GM12801 (cell line): ENCODE results near the gene COL16A1.

ENCODE experiments used
- TF ChIP-seq, protein P1 (sequence below): IDR thresholded peaks from one replicate; pipeline ENCODE4 v1.5.1; 2011; ENCODE audit warnings: control low read depth; ENCODE audit not compliant: insufficient read length; ENCODE audit errors: extremely low read depth

The COL16A1 gene

DNA sequence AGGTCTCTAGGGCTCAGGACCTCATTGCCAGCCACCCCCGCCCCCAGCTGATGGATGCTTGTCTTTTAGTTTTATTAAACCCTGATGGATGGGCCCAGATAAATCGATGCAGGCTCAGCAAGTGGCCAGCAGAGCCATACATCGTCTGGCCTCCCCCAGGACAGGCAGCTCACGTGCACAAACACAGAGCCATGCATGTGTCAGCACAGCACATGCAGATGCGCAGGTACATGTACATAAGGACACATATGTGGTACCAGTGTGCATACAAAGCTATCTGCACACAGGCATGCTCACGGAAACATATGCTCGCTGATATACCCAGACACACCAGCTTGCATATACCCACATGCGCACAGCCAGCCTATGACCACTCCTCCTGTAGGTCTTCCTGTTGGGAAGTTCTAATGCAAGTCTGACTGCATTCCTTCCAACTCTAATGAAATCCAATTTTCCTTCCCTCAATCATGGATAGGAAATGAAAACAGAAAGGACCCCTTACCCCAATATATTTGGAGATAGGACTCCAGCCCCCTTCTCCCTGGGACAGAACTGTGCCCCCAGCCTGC, 897 bp downstream of the COL16A1 start:
- TF ChIP-seq, protein P1, sequence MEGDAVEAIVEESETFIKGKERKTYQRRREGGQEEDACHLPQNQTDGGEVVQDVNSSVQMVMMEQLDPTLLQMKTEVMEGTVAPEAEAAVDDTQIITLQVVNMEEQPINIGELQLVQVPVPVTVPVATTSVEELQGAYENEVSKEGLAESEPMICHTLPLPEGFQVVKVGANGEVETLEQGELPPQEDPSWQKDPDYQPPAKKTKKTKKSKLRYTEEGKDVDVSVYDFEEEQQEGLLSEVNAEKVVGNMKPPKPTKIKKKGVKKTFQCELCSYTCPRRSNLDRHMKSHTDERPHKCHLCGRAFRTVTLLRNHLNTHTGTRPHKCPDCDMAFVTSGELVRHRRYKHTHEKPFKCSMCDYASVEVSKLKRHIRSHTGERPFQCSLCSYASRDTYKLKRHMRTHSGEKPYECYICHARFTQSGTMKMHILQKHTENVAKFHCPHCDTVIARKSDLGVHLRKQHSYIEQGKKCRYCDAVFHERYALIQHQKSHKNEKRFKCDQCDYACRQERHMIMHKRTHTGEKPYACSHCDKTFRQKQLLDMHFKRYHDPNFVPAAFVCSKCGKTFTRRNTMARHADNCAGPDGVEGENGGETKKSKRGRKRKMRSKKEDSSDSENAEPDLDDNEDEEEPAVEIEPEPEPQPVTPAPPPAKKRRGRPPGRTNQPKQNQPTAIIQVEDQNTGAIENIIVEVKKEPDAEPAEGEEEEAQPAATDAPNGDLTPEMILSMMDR = no peak

DNA sequence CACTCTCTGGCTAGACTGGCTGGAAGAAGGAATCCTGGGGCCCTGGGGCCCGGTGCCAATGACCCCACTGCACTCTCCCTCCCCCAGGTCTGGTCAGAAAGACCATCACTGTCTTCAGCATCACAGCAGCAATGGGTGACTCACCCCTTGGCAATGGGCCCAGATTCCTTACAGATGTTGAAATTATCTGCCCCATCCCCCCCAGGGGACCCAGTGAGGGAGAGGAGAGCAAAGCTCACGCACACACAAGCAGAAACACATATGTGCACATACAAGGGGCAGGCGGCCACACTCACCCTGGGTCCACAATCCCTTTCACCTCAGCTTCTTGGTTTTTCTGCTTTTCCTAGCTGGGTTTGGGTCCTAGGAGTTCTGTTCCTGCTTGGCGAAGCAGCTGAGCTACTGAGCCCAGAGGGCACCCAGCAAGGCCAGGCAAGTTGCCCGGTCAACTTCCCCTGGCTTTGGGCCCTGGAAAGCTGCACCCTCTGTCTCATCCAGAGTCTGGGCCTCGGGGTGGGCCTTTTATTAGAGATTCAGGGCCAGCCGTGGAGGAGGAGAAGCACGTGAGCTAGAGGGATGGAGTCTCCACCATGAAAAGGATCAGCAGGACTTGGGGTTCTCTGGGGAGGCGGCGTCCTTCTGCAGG, 2.6 kb downstream of the COL16A1 start:
- TF ChIP-seq, protein P1 = no peak

DNA sequence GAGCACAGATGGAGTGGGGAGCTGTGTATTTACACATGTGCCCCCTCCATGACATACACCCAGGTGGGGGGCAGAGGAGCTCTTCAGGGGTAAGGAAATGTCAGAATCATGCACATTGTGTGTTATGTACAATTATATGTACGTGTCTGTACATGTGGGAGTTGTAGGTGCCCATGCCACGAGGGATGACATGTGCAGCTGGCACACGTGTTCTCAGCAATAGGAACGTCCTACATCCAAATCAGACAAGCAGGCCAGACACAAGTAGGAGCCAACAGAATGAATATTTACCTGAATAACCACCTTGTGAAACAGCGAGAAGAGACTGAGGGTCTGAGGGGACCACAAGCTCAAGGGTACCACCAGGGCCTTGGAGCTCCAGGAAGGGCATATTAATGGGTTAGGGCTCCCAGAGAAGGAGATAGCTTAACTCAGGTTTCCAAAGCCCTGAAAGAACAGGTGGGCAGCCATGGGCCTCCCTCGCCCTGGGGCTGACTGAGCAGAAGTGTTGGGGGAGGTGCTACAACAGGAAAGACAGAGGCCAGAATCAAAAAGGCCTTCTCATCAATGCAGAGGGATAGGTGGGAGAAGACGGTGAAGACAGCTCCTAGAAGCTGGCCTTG, 3.2 kb downstream of the COL16A1 start:
- TF ChIP-seq, protein P1 = no peak

DNA sequence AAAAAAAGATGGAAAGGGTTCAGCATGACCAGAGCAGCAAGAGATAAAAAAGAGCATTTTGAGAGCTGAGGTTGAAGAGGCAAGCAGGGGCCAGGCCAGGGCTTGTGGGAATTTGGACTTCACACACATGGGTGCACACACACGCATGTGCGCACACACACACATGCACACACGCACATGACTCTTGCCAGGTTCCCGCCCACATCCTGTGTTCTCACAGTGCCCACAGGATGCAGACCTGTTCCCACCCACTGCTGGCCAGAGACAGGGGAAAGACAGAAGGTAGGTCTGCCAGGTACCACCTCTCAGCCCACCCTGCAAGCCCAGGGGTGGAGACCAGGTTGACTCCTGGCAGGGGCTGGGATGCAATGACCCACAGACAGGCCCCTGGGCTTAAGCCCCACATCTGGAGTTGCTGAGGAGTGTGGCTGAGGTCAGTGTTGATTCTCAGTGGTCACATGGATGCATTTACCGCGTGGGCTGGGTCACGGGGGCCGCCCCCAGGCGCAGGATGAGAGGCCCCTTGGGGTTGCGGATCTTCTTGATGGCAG, 4.4 kb downstream of the COL16A1 start:
- TF ChIP-seq, protein P1 = no peak

DNA sequence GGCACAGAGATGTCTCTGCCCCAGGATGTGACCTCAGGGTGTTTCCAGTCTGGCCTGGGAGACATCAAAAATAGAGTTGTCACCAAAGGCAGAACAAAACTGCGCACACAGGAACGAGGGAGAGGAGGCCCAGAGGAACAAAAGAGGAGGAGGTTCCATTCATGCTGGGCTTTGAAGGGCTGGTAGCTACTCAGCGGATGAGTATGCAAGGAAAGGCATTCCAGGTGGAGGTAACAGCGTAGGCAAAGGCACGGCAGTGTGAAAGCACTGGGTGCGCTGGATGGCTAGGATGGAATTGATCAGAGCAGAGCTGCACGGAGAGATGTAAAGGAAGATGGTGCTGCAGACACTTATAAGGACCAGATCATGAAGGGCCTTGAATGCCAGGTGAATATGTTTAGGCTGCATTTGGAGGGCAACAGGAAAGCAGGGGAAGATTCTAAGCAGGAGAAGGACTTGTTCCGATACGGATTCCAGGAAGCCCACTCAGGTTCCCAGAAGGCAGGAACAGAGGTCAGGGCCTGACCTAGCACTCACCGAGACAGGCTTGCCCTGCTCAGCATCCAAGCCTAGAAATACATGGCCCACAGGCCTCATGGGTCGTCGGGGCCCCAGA, 6.3 kb downstream of the COL16A1 start:
- TF ChIP-seq, protein P1 = no peak

DNA sequence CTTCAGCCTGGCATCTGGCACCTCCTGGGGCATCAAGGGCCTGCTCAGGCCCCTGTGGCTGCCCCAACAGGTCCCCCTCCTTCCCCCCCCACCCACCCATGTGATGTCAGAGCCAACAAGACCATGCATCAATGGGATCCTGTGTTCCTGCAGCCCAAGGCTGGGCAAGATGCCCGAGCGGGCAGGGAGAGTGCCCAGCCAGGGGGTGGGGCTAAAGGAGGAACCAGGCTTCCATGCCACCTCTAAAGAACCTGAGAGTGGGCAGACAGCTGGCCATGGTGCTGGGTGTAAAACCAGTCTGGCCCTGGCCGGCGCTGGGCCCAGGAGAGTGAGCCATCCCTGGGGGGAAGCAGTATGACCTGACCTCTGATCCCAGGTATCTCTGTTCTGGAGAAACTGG, 7.6 kb downstream of the COL16A1 start:
- TF ChIP-seq, protein P1 = no peak

DNA sequence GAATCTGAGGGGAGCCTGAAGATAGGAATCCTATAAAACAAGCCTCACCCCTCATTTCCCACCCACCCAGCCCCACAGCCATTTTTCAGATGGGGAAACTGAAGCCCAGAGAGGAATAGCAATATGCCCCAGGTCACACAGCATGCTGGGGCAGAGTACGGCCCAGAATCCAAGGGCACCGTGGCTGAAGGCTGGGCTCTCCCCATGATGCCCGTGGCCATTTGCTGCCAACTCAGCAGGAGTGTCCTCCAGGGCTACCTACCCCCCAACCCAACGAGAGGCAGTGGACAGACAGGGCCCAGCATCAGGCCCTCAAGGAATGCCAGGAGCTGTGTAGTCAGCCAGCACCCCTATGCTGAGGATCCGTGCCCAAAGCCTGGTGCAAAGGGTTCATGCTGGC, 8.5 kb downstream of the COL16A1 start:
- TF ChIP-seq, protein P1 = no peak
